ENCODE results near the gene UACA.
A peak's percentile ranks its signal among the peaks of the same experiment; 100 is the strongest.
"Not testable (repeated sequence)": the region's sequence is repeated elsewhere in the genome, so short reads cannot be mapped to it uniquely, and the experiment has no call there.

UACA gene

DNA sequence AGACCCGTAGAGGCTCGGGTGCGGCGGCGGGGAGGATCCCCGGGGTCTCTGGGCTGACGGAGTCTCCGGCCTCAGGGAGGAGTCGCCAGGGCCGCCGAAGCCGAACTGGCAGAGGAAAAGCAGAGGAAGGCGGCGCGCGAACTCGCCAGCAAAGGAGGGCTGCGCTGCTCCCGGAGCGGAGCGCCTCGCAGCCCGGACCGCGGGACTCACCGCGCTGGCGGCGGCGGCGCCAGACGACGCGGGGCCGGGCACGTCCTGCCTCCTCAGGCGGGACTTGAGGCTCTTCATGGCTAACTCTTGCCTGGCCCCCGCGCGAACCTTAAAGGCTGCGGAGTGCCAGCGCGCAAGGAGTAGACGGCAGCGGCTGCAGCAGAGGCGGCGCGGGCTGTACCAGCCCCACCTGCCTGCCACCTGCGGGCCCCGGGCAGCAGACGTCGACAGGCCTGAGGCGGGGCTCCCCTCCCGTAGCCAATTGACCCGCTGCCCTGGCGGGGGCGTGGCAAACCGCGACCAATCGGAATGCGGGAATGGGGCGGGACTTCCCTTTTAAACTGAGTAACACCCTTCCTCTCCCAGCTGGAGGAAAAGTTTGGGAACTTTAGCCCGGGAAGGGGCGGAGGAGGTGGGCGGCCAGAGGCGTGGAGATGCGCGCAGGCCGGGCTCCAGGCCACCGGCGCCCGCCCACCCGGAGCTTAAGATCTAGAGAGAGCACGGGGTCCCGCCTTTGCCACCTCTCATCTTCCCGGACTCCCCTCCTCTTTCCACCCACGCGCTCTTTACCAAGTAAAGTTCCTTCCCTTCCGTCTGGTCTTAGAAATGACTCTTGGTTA lies at the start of gene UACA:
TSS of gene UACA (minus strand) at position 439 of the 830 bp plus-strand sequence. CDS start at position 288, 151 bp downstream.
- DNase-seq (ENCODE audit: low spot score), result peak; percentile 97

GRCh38 chr15:70812827-70813364 lies 49.5 kb upstream of the UACA start:
- DNase-seq (ENCODE audit: low spot score), result no peak

GRCh38 chr15:70810916-70811578 lies 47.7 kb upstream of the UACA start:
- DNase-seq (ENCODE audit: low spot score), result no peak

GRCh38 chr15:70806992-70807712 lies 43.8 kb upstream of the UACA start:
- no peak for DNase-seq (ENCODE audit: low spot score)

GRCh38 chr15:70804388-70804787 lies 41.0 kb upstream of the UACA start:
- not testable (repeated sequence) for DNase-seq (ENCODE audit: low spot score)

GRCh38 chr15:70802629-70803028 lies 39.3 kb upstream of the UACA start:
- no peak for DNase-seq (ENCODE audit: low spot score)

DNA sequence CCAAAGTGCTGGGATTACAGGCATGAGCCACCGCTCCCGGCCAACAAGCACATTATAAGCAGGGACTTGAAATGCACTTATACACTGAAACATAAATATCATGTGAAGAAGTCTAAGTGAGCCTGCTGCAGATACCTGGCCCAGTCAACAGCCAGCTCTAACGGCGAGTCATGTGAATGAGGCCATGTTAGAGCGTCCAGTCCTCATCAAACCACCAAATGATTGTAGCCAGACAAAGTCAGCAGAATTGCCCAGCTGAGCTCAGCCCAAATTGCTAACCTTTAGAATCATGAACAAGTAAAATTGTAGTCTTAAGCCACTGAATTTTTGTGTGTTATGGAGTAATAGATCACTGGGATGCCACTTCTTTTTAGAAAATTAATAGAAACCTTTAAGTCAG lies 37.8 kb upstream of the UACA start:
- DNase-seq (ENCODE audit: low spot score), result no peak

DNA sequence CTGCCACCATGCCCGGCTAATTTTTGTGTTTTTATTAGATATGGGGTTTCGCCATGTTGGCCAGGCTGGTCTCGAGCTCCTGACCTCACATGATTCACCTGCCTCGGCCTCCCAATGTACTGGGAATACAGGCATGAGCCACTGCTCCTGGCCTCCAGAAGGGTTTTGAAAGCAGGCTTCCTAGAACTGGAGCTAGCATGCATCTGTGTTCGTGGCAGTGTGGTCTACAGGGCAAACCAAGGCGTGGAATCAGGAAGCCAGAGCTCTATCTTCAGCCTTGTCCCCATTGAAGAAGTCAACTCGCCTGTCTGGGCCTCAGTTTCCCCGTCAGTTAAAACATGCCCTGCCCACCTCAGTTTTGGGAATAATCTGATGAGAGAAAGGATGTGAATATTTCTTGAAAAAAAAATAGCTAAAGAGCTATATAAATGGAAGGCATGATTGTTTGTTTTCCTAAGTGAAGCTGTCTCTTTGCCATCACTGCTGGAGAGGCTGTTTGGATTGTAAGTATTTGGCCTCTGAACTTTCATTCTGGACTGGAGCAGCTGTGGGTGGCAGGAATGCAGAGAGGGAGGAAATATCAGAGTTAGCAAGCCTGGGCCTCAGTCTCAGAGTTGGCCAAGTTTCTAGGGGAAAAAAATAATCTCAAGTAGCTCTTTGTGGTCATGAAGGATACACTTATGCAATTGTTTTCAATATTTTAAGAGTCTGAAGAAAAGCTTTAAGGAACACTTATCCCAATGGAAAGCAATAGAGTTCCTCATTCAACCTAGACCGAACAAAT lies 36.5 kb upstream of the UACA start:
- peak; percentile 79 for DNase-seq (ENCODE audit: low spot score)

- DNase-seq (ENCODE audit: low spot score), result no peak
Observed at GRCh38 chr15:70797464-70797863, 34.1 kb upstream of the UACA start.

DNA sequence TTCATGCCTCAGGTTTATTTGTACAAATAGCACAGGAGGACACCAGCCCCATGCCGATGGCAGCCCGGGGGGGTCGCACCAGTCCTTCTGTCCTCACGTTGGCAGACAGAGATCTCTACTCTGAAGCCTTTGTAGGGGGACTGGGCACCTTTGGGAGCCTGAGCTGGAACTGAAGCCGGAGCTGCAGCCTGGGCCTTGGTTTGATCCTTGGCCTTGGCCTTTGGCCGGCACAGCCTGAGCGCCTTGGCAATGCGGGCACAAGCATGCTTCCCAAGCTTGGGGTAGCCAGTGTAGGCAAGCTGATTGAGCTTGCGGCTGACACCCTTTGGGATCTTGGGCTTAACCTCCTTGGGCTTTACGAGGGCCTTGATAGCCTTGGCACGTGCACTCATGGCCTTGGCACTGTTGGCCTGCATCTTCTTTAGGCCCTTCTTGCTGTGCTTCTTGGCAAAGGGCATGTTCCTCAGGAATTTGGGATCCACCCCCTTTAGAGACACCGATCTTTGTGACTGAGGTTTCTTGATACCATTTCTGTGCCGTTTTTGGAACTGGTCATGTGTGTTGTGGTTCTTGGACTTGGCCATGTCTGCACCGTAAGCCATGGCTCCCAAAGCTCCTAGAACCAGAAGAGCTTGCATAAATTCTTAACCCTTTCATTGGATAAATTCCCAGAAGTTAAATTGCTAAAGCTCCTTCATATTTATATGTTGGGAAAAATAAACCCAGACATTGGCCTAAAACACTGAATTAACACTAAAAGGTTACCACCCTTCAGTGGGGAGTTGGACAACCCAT lies 33.4 kb upstream of the UACA start:
- DNase-seq (ENCODE audit: low spot score), result no peak

DNA sequence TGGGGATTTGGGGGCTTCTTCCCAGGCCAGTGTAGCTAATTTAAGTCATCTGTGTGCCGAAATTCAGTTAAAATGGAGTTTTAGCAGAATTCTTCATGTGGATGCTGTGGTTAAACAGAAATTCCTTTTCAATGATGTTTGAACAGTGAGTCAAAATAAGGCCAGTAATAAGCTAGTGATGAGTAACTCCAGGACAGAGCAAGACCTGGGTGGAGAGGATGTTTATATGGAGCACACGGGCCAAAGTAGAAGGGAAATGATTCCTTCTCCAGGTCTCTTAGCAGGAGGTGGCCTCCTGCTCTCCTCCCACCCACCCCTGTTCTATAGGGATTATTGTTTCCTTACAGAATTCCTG lies 31.9 kb upstream of the UACA start:
- peak; percentile 72 for DNase-seq (ENCODE audit: low spot score)

GRCh38 chr15:70794596-70795310 lies 31.4 kb upstream of the UACA start:
- DNase-seq (ENCODE audit: low spot score), result no peak

GRCh38 chr15:70793694-70794093 lies 30.3 kb upstream of the UACA start:
- DNase-seq (ENCODE audit: low spot score), result no peak

GRCh38 chr15:70792171-70792573 lies 28.8 kb upstream of the UACA start:
- no peak for DNase-seq (ENCODE audit: low spot score)

- no peak for DNase-seq (ENCODE audit: low spot score)
Observed at GRCh38 chr15:70791259-70791658, 27.9 kb upstream of the UACA start.

DNA sequence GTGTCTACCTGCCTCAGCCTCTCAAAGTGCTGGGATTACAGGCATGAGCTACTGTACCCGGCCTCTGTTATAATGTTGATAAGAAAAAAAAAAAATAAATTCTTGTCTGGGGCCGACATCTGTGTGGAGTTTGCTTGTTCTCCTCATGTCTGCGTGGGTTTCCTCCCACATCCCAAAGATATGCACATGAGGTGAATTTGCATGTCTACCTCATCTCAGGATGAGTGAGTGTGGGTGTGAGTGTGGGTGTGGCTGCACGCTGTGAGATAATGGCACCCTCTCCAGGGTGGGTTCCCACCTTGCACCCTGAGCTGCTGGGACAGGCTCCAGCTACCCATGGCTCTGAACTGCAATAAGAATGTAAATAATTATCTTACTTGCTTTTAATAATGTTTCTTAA lies 25.9 kb upstream of the UACA start:
- DNase-seq (ENCODE audit: low spot score), result no peak

- DNase-seq (ENCODE audit: low spot score), result no peak
Observed at GRCh38 chr15:70788114-70789049, 25.0 kb upstream of the UACA start.

DNA sequence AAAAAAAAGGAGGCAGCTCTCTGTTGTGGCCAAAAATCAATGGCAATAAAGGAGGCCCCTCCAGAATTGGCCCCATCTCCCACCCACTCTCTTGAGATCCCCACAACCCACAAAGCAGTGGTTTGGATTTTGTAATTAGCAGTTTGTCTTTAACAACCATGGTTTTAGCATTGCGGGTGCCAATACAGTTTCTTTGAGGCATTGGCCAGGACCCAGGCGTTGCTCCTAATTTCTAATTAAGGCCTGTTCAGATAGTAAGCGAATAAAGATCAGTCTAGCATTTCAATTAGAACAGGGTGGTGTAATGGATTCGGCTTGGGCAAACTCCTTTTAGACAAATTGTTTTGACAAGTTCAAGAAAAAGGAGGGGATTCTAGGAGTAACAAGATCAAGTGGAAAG lies 23.6 kb upstream of the UACA start:
- no peak for DNase-seq (ENCODE audit: low spot score)

- no peak for DNase-seq (ENCODE audit: low spot score)
Observed at GRCh38 chr15:70783610-70784022, 20.3 kb upstream of the UACA start.

All from AG08396 (cell line).